Hepatocyte (in vitro differentiated cells): ENCODE data around the gene CNPPD1.

Experiments
- CTCF ChIP-seq: fragments of 200-600 bp; sonication (generic); IDR thresholded peaks from 2 replicates; pipeline ENCODE4 v1.5.1; 2016; ENCODE audit warnings: antibody characterized with exemption, mild to moderate bottlenecking; ENCODE audit not compliant: poor library complexity
- EZH2 ChIP-seq: fragments of 200-600 bp; sonication (generic); IDR thresholded peaks from 2 replicates; pipeline ENCODE4 v1.6.1; 2016; ENCODE audit warnings: antibody characterized with exemption, mild to moderate bottlenecking, borderline replicate concordance
- EZH2phosphoT487 ChIP-seq: fragments of 200-600 bp; sonication (generic); IDR thresholded peaks from one replicate; pipeline ENCODE4 v1.6.1; 2018; ENCODE audit warnings: antibody characterized with exemption, mild to moderate bottlenecking, low read depth, moderate library complexity; ENCODE audit not compliant: unreplicated experiment, severe bottlenecking

DNA sequence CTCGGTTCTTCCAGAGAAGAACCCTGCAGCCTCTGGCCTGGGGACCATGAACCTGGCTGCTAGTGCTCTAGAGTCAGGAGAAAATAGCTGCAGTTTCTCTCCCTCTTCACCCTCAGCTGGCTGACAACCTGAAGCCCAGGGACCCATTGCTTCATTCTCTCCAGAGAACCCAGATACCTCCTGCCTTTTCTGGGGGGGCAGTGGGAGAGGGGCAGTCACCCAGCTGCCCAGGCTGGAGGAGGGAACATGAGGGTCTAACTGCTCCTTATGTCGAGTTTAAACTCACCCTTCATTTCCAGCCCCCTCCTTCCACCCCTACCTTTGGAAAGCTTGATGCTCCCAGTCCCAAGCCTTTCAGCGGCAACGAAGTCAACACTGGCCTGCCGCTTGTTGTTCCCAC lies 22.2 kb upstream of the CNPPD1 start:
- TF ChIP-seq CTCF (no peak), EZH2phosphoT487 (no peak), EZH2 (no peak)
